ENCODE data around the gene STAB1.

GRCh38 chr3:52521488-52521824 is 26.3 kb downstream of the STAB1 start:
- TF ChIP-seq CTCF (IDR thresholded peaks at IDR 0.05), result no peak
- TF ChIP-seq POLR2A (IDR thresholded peaks at IDR 0.05), result no peak
- TF ChIP-seq POLR2AphosphoS5 (IDR thresholded peaks at IDR 0.05), result no peak

Data from breast epithelium (tissue), 3 donors.